H1 (cell line): ENCODE results near the gene PKD2. TPM values are rescaled to one million over a fixed set of nuclear protein-coding genes. Genes with fewer than 3 reads are reported as not detected.

Source experiments
- CTCF ChIA-PET: fragments of 300-600 bp; sonication (Branson Sonifier 250); formaldehyde crosslinking; loops from one replicate; lab custom pipeline; 2021; ENCODE audit not compliant: partially characterized antibody; lab: Charles Lee
- POLR2A ChIA-PET: fragments of 300-600 bp; sonication (Branson Sonifier 250); formaldehyde crosslinking; loops from one replicate; lab custom pipeline; 2021; ENCODE audit warnings: inconsistent platforms; ENCODE audit not compliant: partially characterized antibody; lab: Charles Lee
- DNase-seq, 2 experiments: peaks; one replicate each; pipeline versions ENCODE4 v3.0.0 to v3.0.0-alpha.2; 2010 to 2022; ENCODE audit warnings: low spot score in 2 of 2, low read depth in 1 of 2, mixed read lengths in 1 of 2
- FAIRE-seq: peaks from 2 replicates; lab custom pipeline; 2011; peaks lifted over from hg19 to GRCh38; lab: Jason Lieb, UNC
- H2AFZ ChIP-seq: 2 replicates; pipeline ENCODE4 v1.8.1; 2012; ENCODE audit warnings: low read length, inconsistent platforms
- H2AK5ac ChIP-seq: 2 replicates; pipeline ENCODE4 v1.6.1; 2013; ENCODE audit warnings: low read depth, low read length
- H2BK120ac ChIP-seq: replicated peaks from 2 replicates; pipeline ENCODE3; 2013; ENCODE audit warnings: low read depth, low read length, inconsistent platforms
- H2BK12ac ChIP-seq: 2 replicates; pipeline ENCODE4 v1.6.1; 2013; ENCODE audit warnings: low read depth, low read length
- H2BK15ac ChIP-seq: 2 replicates; pipeline ENCODE4 v1.6.1; 2013; ENCODE audit warnings: low read length
- H2BK20ac ChIP-seq: 2 replicates; pipeline ENCODE4 v1.6.1; 2013; ENCODE audit warnings: low read length
- H2BK5ac ChIP-seq: 2 replicates; pipeline ENCODE4 v1.6.1; 2013; ENCODE audit warnings: low read depth, low read length
- H3K14ac ChIP-seq: 2 replicates; pipeline ENCODE4 v1.6.1; 2013; ENCODE audit warnings: inconsistent platforms; ENCODE audit not compliant: insufficient read length
- H3K18ac ChIP-seq: 2 replicates; pipeline ENCODE4 v1.6.1; 2013; ENCODE audit warnings: low read length; ENCODE audit errors: extremely low read depth
- H3K23ac ChIP-seq: 2 replicates; pipeline ENCODE4 v1.6.1; 2013; ENCODE audit warnings: inconsistent platforms; ENCODE audit not compliant: insufficient read length
- H3K23me2 ChIP-seq: 2 replicates; pipeline ENCODE4 v1.6.1; 2013; ENCODE audit warnings: low read depth, low read length
- H3K27ac ChIP-seq: 2 replicates; pipeline ENCODE4 v1.6.1; 2011; ENCODE audit warnings: low read depth, low read length, inconsistent platforms
- H3K27me3 ChIP-seq, 4 experiments: replicated peaks in 1 of 4; 1 replicate in 1 of 4; 2 replicates in 3 of 4; pipeline versions ENCODE4 v1.6.1 to v1.8.1; 2011 to 2013; ENCODE audit warnings: low read length in 3 of 4, mild to moderate bottlenecking in 3 of 4, inconsistent platforms in 2 of 4, mixed read lengths in 2 of 4, moderate library complexity in 1 of 4; ENCODE audit not compliant: control insufficient read depth in 3 of 4, insufficient read depth in 3 of 4; ENCODE audit errors: extremely low read depth in 1 of 4
- H3K36me3 ChIP-seq, 4 experiments: 2 replicates each; pipeline versions ENCODE4 v1.6.1 to v1.8.1; 2011 to 2013; ENCODE audit warnings: mild to moderate bottlenecking in 4 of 4, low read length in 3 of 4, moderate library complexity in 2 of 4, control low read depth in 1 of 4, inconsistent platforms in 1 of 4; ENCODE audit not compliant: insufficient read depth in 4 of 4, control insufficient read depth in 2 of 4
- H3K4ac ChIP-seq: replicated peaks from 2 replicates; pipeline ENCODE3; 2013; ENCODE audit warnings: low read length, low read depth, mixed read lengths, inconsistent platforms; ENCODE audit not compliant: insufficient read length
- H3K4me1 ChIP-seq, 4 experiments: replicated peaks in 1 of 4; 1 replicate in 1 of 4; 2 replicates in 3 of 4; pipeline versions ENCODE4 v1.6.1 to v1.8.1; 2011 to 2013; ENCODE audit warnings: low read length in 3 of 4, inconsistent platforms in 2 of 4, mixed read lengths in 1 of 4; ENCODE audit not compliant: insufficient read depth in 4 of 4, control insufficient read depth in 3 of 4
- H3K4me2 ChIP-seq, 2 experiments: 2 replicates each; pipeline versions ENCODE4 v1.6.1 to v1.8.1; 2011 to 2013; ENCODE audit warnings: low read depth in 2 of 2, low read length in 2 of 2, control low read depth in 1 of 2, inconsistent platforms in 1 of 2, mild to moderate bottlenecking in 1 of 2; ENCODE audit not compliant: insufficient read depth in 1 of 2
- H3K4me3 ChIP-seq, 4 experiments: fragments of 200-600, 300-600 bp in 1 of 4; sonication (generic), shearing (Covaris generic), sonication (Bioruptor Twin) in 1 of 4; 2 replicates each; pipeline versions ENCODE4 v1.5.1 to v1.8.1; 2011 to 2016; ENCODE audit warnings: low read length in 4 of 4, low read depth in 3 of 4, control low read depth in 2 of 4, inconsistent platforms in 2 of 4, mild to moderate bottlenecking in 2 of 4, mixed read lengths in 1 of 4, moderate library complexity in 1 of 4; ENCODE audit not compliant: insufficient read depth in 2 of 4; ENCODE audit errors: extremely low read depth in 1 of 4
- H3K56ac ChIP-seq: replicated peaks from 2 replicates; pipeline ENCODE3; 2013; ENCODE audit warnings: low read depth, mild to moderate bottlenecking, mixed read lengths, low read length, inconsistent platforms; ENCODE audit not compliant: insufficient read length
- H3K79me1 ChIP-seq: 2 replicates; pipeline ENCODE4 v1.6.1; 2013; ENCODE audit warnings: low read depth, low read length, control low read depth
- H3K79me2 ChIP-seq, 2 experiments: 2 replicates each; pipeline versions ENCODE4 v1.6.1 to v1.8.1; 2012 to 2013; ENCODE audit warnings: low read length in 2 of 2, mild to moderate bottlenecking in 2 of 2, inconsistent platforms in 1 of 2; ENCODE audit not compliant: insufficient read depth in 2 of 2, control insufficient read depth in 1 of 2
- H3K9ac ChIP-seq, 4 experiments: replicated peaks in 1 of 4; 1 replicate in 1 of 4; 2 replicates in 3 of 4; pipeline versions ENCODE4 v1.6.1 to v1.8.1; 2011 to 2013; ENCODE audit warnings: low read depth in 3 of 4, low read length in 3 of 4, control low read depth in 2 of 4, mild to moderate bottlenecking in 2 of 4, moderate library complexity in 2 of 4, inconsistent platforms in 1 of 4; ENCODE audit errors: extremely low read depth in 1 of 4
- H3K9me3 ChIP-seq, 2 experiments: 2 replicates each; pipeline versions ENCODE4 v1.6.1 to v1.8.1; 2012 to 2013; ENCODE audit warnings: mild to moderate bottlenecking in 2 of 2, moderate library complexity in 2 of 2, control low read depth in 1 of 2, inconsistent platforms in 1 of 2, low read depth in 1 of 2, low read length in 1 of 2, mixed read lengths in 1 of 2; ENCODE audit not compliant: insufficient read depth in 2 of 2
- H4K20me1 ChIP-seq, 2 experiments: replicated peaks in 1 of 2; 2 replicates each; pipeline versions ENCODE3 to v1.8.1; 2011 to 2013; ENCODE audit warnings: inconsistent platforms in 2 of 2, low read length in 2 of 2, mild to moderate bottlenecking in 1 of 2; ENCODE audit not compliant: insufficient read depth in 2 of 2, control insufficient read depth in 1 of 2
- H4K5ac ChIP-seq: 2 replicates; pipeline ENCODE4 v1.6.1; 2013; ENCODE audit warnings: low read length, low read depth, mixed read lengths, inconsistent platforms; ENCODE audit not compliant: insufficient read length
- H4K8ac ChIP-seq: 2 replicates; pipeline ENCODE4 v1.8.0; 2013; ENCODE audit warnings: mild to moderate bottlenecking, moderate library complexity, low read length, inconsistent platforms; ENCODE audit not compliant: insufficient read depth; ENCODE audit errors: extremely low read depth
- H4K91ac ChIP-seq: replicated peaks from 2 replicates; pipeline ENCODE3; 2013; ENCODE audit warnings: low read length, mixed read lengths, inconsistent platforms; ENCODE audit not compliant: insufficient read length
- EP300 ChIP-seq, 2 experiments: IDR thresholded peaks; 1 replicate in 1 of 2; 2 replicates in 1 of 2; pipeline ENCODE4 v1.6.1; 2011 to 2012; ENCODE audit warnings: low read depth in 2 of 2, low read length in 2 of 2, mild to moderate bottlenecking in 2 of 2, borderline replicate concordance in 1 of 2, inconsistent platforms in 1 of 2, moderate library complexity in 1 of 2
- JUN ChIP-seq: IDR thresholded peaks from 2 replicates; pipeline ENCODE4 v1.6.1; 2011; ENCODE audit warnings: low read depth, mild to moderate bottlenecking, improper control_type of control experiment, low read length
- NRF1 ChIP-seq: IDR thresholded peaks from 2 replicates; pipeline ENCODE4 v1.6.1; 2011; ENCODE audit warnings: mild to moderate bottlenecking, low read depth, low read length, improper control_type of control experiment
- RFX5 ChIP-seq: IDR thresholded peaks from 2 replicates; pipeline ENCODE4 v1.6.1; 2011; ENCODE audit warnings: low read depth, low read length, improper control_type of control experiment, borderline replicate concordance
- WGBS, 2 experiments: shearing (Covaris generic) in 1 of 2; methylation state at CpG; one replicate each; pipeline versions ENCODE4 v1.1.6 to v1.1.7; 2013 to 2015; ENCODE audit warnings: low lambda C conversion rate in 2 of 2, mixed read lengths in 2 of 2, inconsistent platforms in 1 of 2, low coverage in 1 of 2, missing lambda C conversion rate in 1 of 2; ENCODE audit not compliant: insufficient replicate concordance in 2 of 2, insufficient coverage in 1 of 2, insufficient read length in 1 of 2; ENCODE audit errors: extremely low coverage in 1 of 2, missing lambda C conversion rate in 1 of 2; 5-methylcytosine and 5-hydroxymethylcytosine counted together
- polyA plus RNA-seq, 7 experiments: library from polyadenylated mRNA; depleted of rRNA in 3 of 7; stranded (reverse) in 5 of 7; unstranded in 2 of 7; fragments of >200 nt in 5 of 7; fragments of 200-250 nt in 2 of 7; gene quantifications; 1 replicate in 5 of 7; 2 replicates in 1 of 7; 4 replicates in 1 of 7; pipeline versions ENCODE4 v1.2.1 to v1.2.3, GENCODE V29; 2011 to 2013; ENCODE audit warnings: missing spikeins in 2 of 7, mixed read lengths in 2 of 7
- total RNA-seq: library from RNA; stranded (reverse); fragmentation: NEBNext Ultra II Directional; extraction: Animal tissue kit (Norgen Biotek cat#: 25700); gene quantifications from 2 replicates; pipeline ENCODE4 v1.2.1, GENCODE V29; 2021

PKD2 gene
- total and polyA plus RNA-seq, 2 of the 8 experiments (the other 6 are each of a cell fraction or from before 2014, with no cell fraction given): 16.0 to 32.0 TPM

DNA sequence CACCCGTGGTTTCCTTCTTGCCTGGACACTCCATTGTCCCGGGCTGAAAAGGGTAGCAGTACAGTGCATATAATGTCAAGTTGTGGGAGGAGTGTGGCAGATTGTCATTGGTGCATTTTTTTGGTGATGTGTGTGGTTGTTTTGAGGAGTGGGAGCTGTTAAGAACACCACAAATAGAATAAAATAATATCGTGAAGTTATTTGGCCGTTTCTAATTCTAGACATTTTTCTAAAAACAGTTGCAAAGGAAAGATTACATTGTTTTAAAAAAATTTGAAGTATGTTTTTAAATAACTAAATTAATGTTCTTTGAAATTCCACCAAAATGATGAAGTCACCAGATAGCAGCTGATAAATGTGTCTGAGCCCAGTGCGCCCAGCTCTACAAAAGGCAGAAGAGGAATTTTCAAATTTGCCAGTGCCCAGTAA lies 1.3 kb downstream of the PKD2 start:
- Histone ChIP-seq H3K4me2 (peak overlapping the region; percentile 71 to 83), H3K4me3 (peak overlapping the region; percentile 77 to 84 (median 79)), H3K27ac (no peak overlapping the region), H3K23ac (no peak overlapping the region), H2BK12ac (no peak overlapping the region), H2BK15ac (no peak overlapping the region), H2BK120ac (no peak overlapping the region), H3K14ac (no peak overlapping the region), H4K91ac (no peak overlapping the region), H4K5ac (no peak overlapping the region), H3K79me2 (peaks cover 4 to 57% of the 10 kb centered on the region in 2 experiments; a peak in 3 of 4 replicates), H4K8ac (no peak overlapping the region), H3K4ac (no peak overlapping the region), H3K4me1 (peaks cover 0 to 9% (median 7%) of the 10 kb centered on the region in 4 experiments; a peak in 5 of 7 replicates), H4K20me1 (peaks cover 7 to 15% of the 10 kb centered on the region in 2 experiments), H2AK5ac (no peak overlapping the region), H2BK5ac (no peak overlapping the region), H3K23me2 (peaks cover 9% of the 10 kb centered on the region; the same call in 1 of the 2 replicates), H3K36me3 (no peaks in the 10 kb centered on the region), H3K56ac (no peak overlapping the region), H3K9ac (peak overlapping the region in 1 of 4 experiments; percentile 43; a peak in 1 of 7 replicates), H3K27me3 (peaks cover 0 to 4% (median 0%) of the 10 kb centered on the region in 4 experiments; a peak in 3 of 7 replicates), H3K9me3 (no peaks in the 10 kb centered on the region), H2BK20ac (no peak overlapping the region), H2AFZ (no peak overlapping the region), H3K79me1 (peaks cover 9% of the 10 kb centered on the region), H3K18ac (no peak overlapping the region)
- ChIA-PET POLR2A (interaction anchor here (0.6 to 1.8 kb wide), 4 partner anchors 8 to 169 kb away, joined by 3 to 5 read pairs (median 3); no protein-coding TSS in a partner anchor), CTCF (interaction anchor here (0.6 kb wide), 1 partner anchor 155 kb away, joined by 3 read pairs; no protein-coding TSS in a partner anchor)
- TF ChIP-seq RFX5: no peak
- TF ChIP-seq JUN: no peak
- no peak for TF ChIP-seq NRF1
- no peak for TF ChIP-seq EP300 (IDR thresholded peaks at IDR 0.05; ENCODE audit: borderline replicate concordance in 1 of 2, low read depth in 2 of 2, low read length in 2 of 2)
- 16% methylated on average over 5 of the region's 5 CpGs; no CpG with 5 or more reads in 1 of the 2 experiments for WGBS, 2 experiments
- FAIRE-seq (no peak), DNase-seq (no peak)
